H1 (cell line): Measurements from ENCODE around the gene MMAB. TPM values are rescaled to one million over a fixed set of nuclear protein-coding genes. Genes with fewer than 3 reads are reported as not detected.

ENCODE experiments used
- E2F6 ChIP-seq: IDR thresholded peaks from 2 replicates; pipeline ENCODE4 v1.6.1; 2012; ENCODE audit warnings: inconsistent platforms
- polyA plus RNA-seq, 7 experiments: library from polyadenylated mRNA; depleted of rRNA in 3 of 7; stranded (reverse) in 5 of 7; unstranded in 2 of 7; fragments of >200 nt in 5 of 7; fragments of 200-250 nt in 2 of 7; gene quantifications; 1 replicate in 5 of 7; 2 replicates in 1 of 7; 4 replicates in 1 of 7; pipeline versions ENCODE4 v1.2.1 to v1.2.3, GENCODE V29; 2011 to 2013; ENCODE audit warnings: missing spikeins in 2 of 7, mixed read lengths in 2 of 7
- total RNA-seq: library from RNA; stranded (reverse); fragmentation: NEBNext Ultra II Directional; extraction: Animal tissue kit (Norgen Biotek cat#: 25700); gene quantifications from 2 replicates; pipeline ENCODE4 v1.2.1, GENCODE V29; 2021

Gene MMAB
- total and polyA plus RNA-seq, 2 of the 8 experiments (the other 6 are each of a cell fraction or from before 2014, with no cell fraction given) = 12.9 to 18.5 TPM

- TF ChIP-seq E2F6 = no peak
These were observed 55.7 kb downstream of the MMAB start (continued) for GRCh38 chr12:109517619-109518018.
